HCT116 (cell line): Measurements from ENCODE around the gene VASH1. TPM values are rescaled to one million over a fixed set of nuclear protein-coding genes. Genes with fewer than 3 reads are reported as not detected.

ENCODE experiments used
- ATAC-seq: fragments of 200-7000 bp; cut with Tn5 transposase; 2 replicates; pipeline ENCODE4 v1.9.1; 2020; ENCODE audit warnings: mild to moderate bottlenecking, moderate library complexity
- BruUV-seq: library from RNA; stranded (reverse); fragments of 400-500 nt; replicated peaks from 2 replicates; lab custom pipeline; 2021; lab: Mats Ljungman, UMichigan
- CTCF ChIA-PET: fragments of 300-600 bp; sonication (Branson Sonifier 250); formaldehyde crosslinking; loops from one replicate; lab custom pipeline; 2021; ENCODE audit warnings: antibody characterized with exemption; lab: Charles Lee
- POLR2A ChIA-PET: fragments of 300-600, 350-600 bp; sonication (Branson Sonifier 250); formaldehyde crosslinking; loops from one replicate; lab custom pipeline; 2021; ENCODE audit warnings: antibody characterized with exemption; lab: Charles Lee
- RAD21 ChIA-PET, 2 experiments: fragments of 300-600 bp; sonication (Branson Sonifier 250); formaldehyde crosslinking; loops; one replicate each; lab custom pipeline; 2023; ENCODE audit warnings: low total read pairs in 2 of 2; ENCODE audit not compliant: uncharacterized antibody in 2 of 2, unreplicated experiment in 2 of 2, low non-redundant PET in 1 of 2; lab: Charles Lee
- DNase-seq: peaks from one replicate; pipeline ENCODE4 v3.0.0-alpha.2; 2010; ENCODE audit warnings: low read depth, low spot score
- H2AFZ ChIP-seq: fragments of 200-600 bp; shearing (Covaris generic), sonication (generic); 2 replicates; pipeline ENCODE4 v1.6.1; 2017; ENCODE audit warnings: low read depth, mixed run types, mixed read lengths, antibody characterized with exemption, low read length; ENCODE audit not compliant: poor library complexity, severe bottlenecking
- H3K27ac ChIP-seq: 2 replicates; pipeline ENCODE4 v1.5.1; 2012; ENCODE audit warnings: low read depth, low read length
- H3K27me3 ChIP-seq: fragments of 200-600 bp; sonication (generic); 2 replicates; pipeline ENCODE4 v1.6.1; 2016; ENCODE audit warnings: mixed run types, low read length, mixed read lengths; ENCODE audit not compliant: insufficient read depth
- H3K36me3 ChIP-seq, 2 experiments: fragments of 200-500 bp in 1 of 2; fragments of 200-600 bp in 1 of 2; sonication (Bioruptor generic) in 1 of 2; sonication (generic) in 1 of 2; 2 replicates each; pipeline versions ENCODE4 v1.5.1 to v1.6.1; 2014 to 2016; ENCODE audit warnings: low read length in 2 of 2, inconsistent platforms in 1 of 2, mixed read lengths in 1 of 2, mixed run types in 1 of 2; ENCODE audit not compliant: insufficient read depth in 2 of 2, control insufficient read depth in 1 of 2
- H3K4me1 ChIP-seq, 2 experiments: fragments of 200-600 bp in 1 of 2; sonication (generic) in 1 of 2; 2 replicates each; pipeline versions ENCODE4 v1.5.1 to v1.6.1; 2012 to 2017; ENCODE audit warnings: low read length in 2 of 2, inconsistent platforms in 1 of 2, mild to moderate bottlenecking in 1 of 2, mixed read lengths in 1 of 2, mixed run types in 1 of 2, moderate library complexity in 1 of 2; ENCODE audit not compliant: insufficient read depth in 2 of 2, control insufficient read depth in 1 of 2
- H3K4me2 ChIP-seq: fragments of 200-600 bp; sonication (generic); 2 replicates; pipeline ENCODE4 v1.6.1; 2017; ENCODE audit warnings: mixed run types, low read length, mixed read lengths
- H3K4me3 ChIP-seq, 2 experiments: fragments of 200-600 bp in 1 of 2; sonication (generic) in 1 of 2; replicated peaks in 1 of 2; 2 replicates each; pipeline ENCODE4 v1.5.1; 2011 to 2016; ENCODE audit warnings: low read length in 2 of 2, control low read depth in 1 of 2, low read depth in 1 of 2, mild to moderate bottlenecking in 1 of 2, mixed read lengths in 1 of 2, mixed run types in 1 of 2
- H3K79me2 ChIP-seq: fragments of 200-600 bp; sonication (generic); 2 replicates; pipeline ENCODE4 v1.6.1; 2017; ENCODE audit warnings: mild to moderate bottlenecking, mixed run types, low read length, moderate library complexity, mixed read lengths; ENCODE audit not compliant: insufficient read depth
- H3K9ac ChIP-seq: fragments of 200-600 bp; sonication (generic); 2 replicates; pipeline ENCODE4 v1.6.1; 2016; ENCODE audit warnings: low read length, mixed read lengths
- H3K9me2 ChIP-seq: fragments of 200-600 bp; sonication (generic), shearing (Covaris generic); 2 replicates; pipeline ENCODE4 v1.6.1; 2017; ENCODE audit warnings: mixed run types, mild to moderate bottlenecking, moderate library complexity; ENCODE audit not compliant: insufficient read depth
- H3K9me3 ChIP-seq, 2 experiments: fragments of 200-500 bp in 1 of 2; fragments of 200-600 bp in 1 of 2; sonication (Bioruptor generic) in 1 of 2; sonication (generic) in 1 of 2; 2 replicates each; pipeline ENCODE4 v1.6.1; 2014 to 2017; ENCODE audit warnings: low read length in 2 of 2, mixed read lengths in 2 of 2, inconsistent platforms in 1 of 2, low read depth in 1 of 2, mild to moderate bottlenecking in 1 of 2, mixed run types in 1 of 2, moderate library complexity in 1 of 2; ENCODE audit not compliant: control insufficient read depth in 1 of 2, insufficient read depth in 1 of 2
- H4K20me1 ChIP-seq: fragments of 200-600 bp; sonication (generic), shearing (Covaris generic); 2 replicates; pipeline ENCODE4 v1.6.1; 2017; ENCODE audit warnings: mixed run types, mild to moderate bottlenecking, moderate library complexity; ENCODE audit not compliant: insufficient read depth
- CBX3 ChIP-seq: IDR thresholded peaks from 2 replicates; pipeline ENCODE4 v1.6.1; 2012; ENCODE audit warnings: low read depth
- CEBPB ChIP-seq: IDR thresholded peaks from 2 replicates; pipeline ENCODE4 v1.6.1; 2012; ENCODE audit warnings: low read depth
- CTCF ChIP-seq, 3 experiments: fragments of 200-600 bp in 1 of 3; sonication (generic) in 1 of 3; IDR thresholded peaks in 2 of 3; conservative IDR thresholded peaks in 1 of 3; 2 replicates each; pipeline ENCODE4 v1.5.1; 2012 to 2017; ENCODE audit warnings: low read depth in 2 of 3, low read length in 2 of 3, antibody characterized with exemption in 1 of 3, borderline replicate concordance in 1 of 3, control low read depth in 1 of 3, mild to moderate bottlenecking in 1 of 3, mixed read lengths in 1 of 3, mixed run types in 1 of 3, moderate library complexity in 1 of 3; ENCODE audit not compliant: insufficient read depth in 1 of 3
- EGR1 ChIP-seq: IDR thresholded peaks from 2 replicates; pipeline ENCODE4 v1.6.1; 2012; ENCODE audit warnings: low read depth
- ELF1 ChIP-seq: IDR thresholded peaks from 2 replicates; pipeline ENCODE4 v1.6.1; 2012; ENCODE audit warnings: low read depth, borderline replicate concordance
- EZH2 ChIP-seq: fragments of 200-600 bp; sonication (generic); IDR thresholded peaks from 2 replicates; pipeline ENCODE4 v1.6.1; 2017; ENCODE audit warnings: antibody characterized with exemption, mixed run types
- EZH2phosphoT487 ChIP-seq: fragments of 200-600 bp; IDR thresholded peaks from 2 replicates; pipeline ENCODE4 v1.6.1; 2018; ENCODE audit warnings: antibody characterized with exemption, borderline replicate concordance
- FOSL1 ChIP-seq: IDR thresholded peaks from 2 replicates; pipeline ENCODE4 v1.6.1; 2012; ENCODE audit warnings: low read depth
- POLR2A ChIP-seq: IDR thresholded peaks from 2 replicates; pipeline ENCODE4 v1.7.0; 2011; ENCODE audit warnings: borderline replicate concordance; ENCODE audit not compliant: insufficient read depth, insufficient read length; ENCODE audit errors: extremely low read depth
- POLR2AphosphoS5 ChIP-seq: IDR thresholded peaks from 2 replicates; pipeline ENCODE4 v1.6.1; 2011; ENCODE audit warnings: mild to moderate bottlenecking, low read depth, low read length, moderate library complexity
- RAD21 ChIP-seq: IDR thresholded peaks from 2 replicates; pipeline ENCODE4 v1.6.1; 2012; ENCODE audit warnings: low read depth, mild to moderate bottlenecking
- SIN3A ChIP-seq: IDR thresholded peaks from 2 replicates; pipeline ENCODE4 v1.6.1; 2012; ENCODE audit warnings: low read depth
- SRF ChIP-seq: IDR thresholded peaks from 2 replicates; pipeline ENCODE4 v1.6.1; 2012; ENCODE audit warnings: low read depth
- TCF7L2 ChIP-seq: IDR thresholded peaks from 2 replicates; pipeline ENCODE4 v1.7.0; 2011; ENCODE audit warnings: borderline replicate concordance, inconsistent platforms; ENCODE audit not compliant: insufficient read depth, insufficient read length; ENCODE audit errors: extremely low read depth
- YY1 ChIP-seq: IDR thresholded peaks from 2 replicates; pipeline ENCODE4 v1.6.1; 2011; ENCODE audit warnings: low read length, low read depth, moderate library complexity, mild to moderate bottlenecking; ENCODE audit not compliant: insufficient replicate concordance; ENCODE audit errors: extremely low read depth
- ZFX ChIP-seq: fragments of 450-650 bp; IDR thresholded peaks from 2 replicates; pipeline ENCODE4 v1.6.1; 2017
- ZNF274 ChIP-seq: fragments of 200-500 bp; sonication (Bioruptor generic); IDR thresholded peaks from 2 replicates; pipeline ENCODE4 v1.6.1; 2014; ENCODE audit warnings: mild to moderate bottlenecking, low read depth, low read length, inconsistent platforms
- intact Hi-C: fragments of 100-400 bp; cut with micrococcal nuclease; formaldehyde crosslinking; loops from 2 replicates; pipeline ENCODE4 v1.10.0; 2022
- total RNA-seq: library from RNA; stranded (reverse); gene quantifications from one replicate; pipeline ENCODE4 v1.2.1, GENCODE V29; 2021; ENCODE audit not compliant: unreplicated experiment
- TF ChIP-seq, protein P1 (sequence below): IDR thresholded peaks from 2 replicates; pipeline ENCODE4 v1.6.1; 2012
- TF ChIP-seq, protein P2 (sequence below): IDR thresholded peaks from 2 replicates; pipeline ENCODE4 v1.6.1; 2011; ENCODE audit warnings: mild to moderate bottlenecking, low read length, moderate library complexity; ENCODE audit not compliant: insufficient replicate concordance; ENCODE audit errors: extremely low read depth
- TF ChIP-seq, protein P3 (sequence below): IDR thresholded peaks from 2 replicates; pipeline ENCODE4 v1.6.1; 2012; ENCODE audit warnings: low read depth

VASH1 gene
- total RNA-seq, 1 experiment from 2014 or later, result 13.3 TPM

DNA sequence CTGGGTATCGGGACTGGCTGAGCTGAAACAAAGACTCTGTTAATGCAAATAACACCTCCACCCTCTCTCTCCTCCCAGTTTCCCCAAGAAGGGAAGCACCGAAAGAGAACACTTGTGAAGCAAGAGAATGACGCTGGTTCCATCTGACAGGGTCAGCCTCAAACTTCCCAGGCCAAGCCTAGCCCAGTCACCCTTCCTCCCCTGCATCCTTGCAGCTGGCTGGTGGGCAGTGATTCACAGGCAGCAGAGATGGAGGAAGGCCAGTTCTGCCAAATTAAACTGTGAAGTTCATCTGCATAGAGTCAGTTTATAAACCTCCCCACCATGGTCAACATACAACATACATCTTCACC lies 67.7 kb downstream of the VASH1 start:
- TF ChIP-seq EGR1, result no peak
- no peak for TF ChIP-seq ZFX
- TF ChIP-seq, protein P1, sequence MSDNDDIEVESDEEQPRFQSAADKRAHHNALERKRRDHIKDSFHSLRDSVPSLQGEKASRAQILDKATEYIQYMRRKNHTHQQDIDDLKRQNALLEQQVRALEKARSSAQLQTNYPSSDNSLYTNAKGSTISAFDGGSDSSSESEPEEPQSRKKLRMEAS, result no peak
- no peak for TF ChIP-seq ELF1
- no peak for TF ChIP-seq TCF7L2
- TF ChIP-seq CBX3, result no peak
- no peak for TF ChIP-seq RAD21
- TF ChIP-seq SIN3A, result no peak
- TF ChIP-seq CEBPB, result no peak
- no peak for TF ChIP-seq FOSL1
- TF ChIP-seq, protein P2, sequence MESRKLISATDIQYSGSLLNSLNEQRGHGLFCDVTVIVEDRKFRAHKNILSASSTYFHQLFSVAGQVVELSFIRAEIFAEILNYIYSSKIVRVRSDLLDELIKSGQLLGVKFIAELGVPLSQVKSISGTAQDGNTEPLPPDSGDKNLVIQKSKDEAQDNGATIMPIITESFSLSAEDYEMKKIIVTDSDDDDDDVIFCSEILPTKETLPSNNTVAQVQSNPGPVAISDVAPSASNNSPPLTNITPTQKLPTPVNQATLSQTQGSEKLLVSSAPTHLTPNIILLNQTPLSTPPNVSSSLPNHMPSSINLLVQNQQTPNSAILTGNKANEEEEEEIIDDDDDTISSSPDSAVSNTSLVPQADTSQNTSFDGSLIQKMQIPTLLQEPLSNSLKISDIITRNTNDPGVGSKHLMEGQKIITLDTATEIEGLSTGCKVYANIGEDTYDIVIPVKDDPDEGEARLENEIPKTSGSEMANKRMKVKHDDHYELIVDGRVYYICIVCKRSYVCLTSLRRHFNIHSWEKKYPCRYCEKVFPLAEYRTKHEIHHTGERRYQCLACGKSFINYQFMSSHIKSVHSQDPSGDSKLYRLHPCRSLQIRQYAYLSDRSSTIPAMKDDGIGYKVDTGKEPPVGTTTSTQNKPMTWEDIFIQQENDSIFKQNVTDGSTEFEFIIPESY, result no peak
- no peak for TF ChIP-seq EZH2phosphoT487
- TF ChIP-seq POLR2A, result no peak
- TF ChIP-seq, protein P3, sequence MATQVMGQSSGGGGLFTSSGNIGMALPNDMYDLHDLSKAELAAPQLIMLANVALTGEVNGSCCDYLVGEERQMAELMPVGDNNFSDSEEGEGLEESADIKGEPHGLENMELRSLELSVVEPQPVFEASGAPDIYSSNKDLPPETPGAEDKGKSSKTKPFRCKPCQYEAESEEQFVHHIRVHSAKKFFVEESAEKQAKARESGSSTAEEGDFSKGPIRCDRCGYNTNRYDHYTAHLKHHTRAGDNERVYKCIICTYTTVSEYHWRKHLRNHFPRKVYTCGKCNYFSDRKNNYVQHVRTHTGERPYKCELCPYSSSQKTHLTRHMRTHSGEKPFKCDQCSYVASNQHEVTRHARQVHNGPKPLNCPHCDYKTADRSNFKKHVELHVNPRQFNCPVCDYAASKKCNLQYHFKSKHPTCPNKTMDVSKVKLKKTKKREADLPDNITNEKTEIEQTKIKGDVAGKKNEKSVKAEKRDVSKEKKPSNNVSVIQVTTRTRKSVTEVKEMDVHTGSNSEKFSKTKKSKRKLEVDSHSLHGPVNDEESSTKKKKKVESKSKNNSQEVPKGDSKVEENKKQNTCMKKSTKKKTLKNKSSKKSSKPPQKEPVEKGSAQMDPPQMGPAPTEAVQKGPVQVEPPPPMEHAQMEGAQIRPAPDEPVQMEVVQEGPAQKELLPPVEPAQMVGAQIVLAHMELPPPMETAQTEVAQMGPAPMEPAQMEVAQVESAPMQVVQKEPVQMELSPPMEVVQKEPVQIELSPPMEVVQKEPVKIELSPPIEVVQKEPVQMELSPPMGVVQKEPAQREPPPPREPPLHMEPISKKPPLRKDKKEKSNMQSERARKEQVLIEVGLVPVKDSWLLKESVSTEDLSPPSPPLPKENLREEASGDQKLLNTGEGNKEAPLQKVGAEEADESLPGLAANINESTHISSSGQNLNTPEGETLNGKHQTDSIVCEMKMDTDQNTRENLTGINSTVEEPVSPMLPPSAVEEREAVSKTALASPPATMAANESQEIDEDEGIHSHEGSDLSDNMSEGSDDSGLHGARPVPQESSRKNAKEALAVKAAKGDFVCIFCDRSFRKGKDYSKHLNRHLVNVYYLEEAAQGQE, result no peak
- no peak for TF ChIP-seq ZNF274
- TF ChIP-seq POLR2AphosphoS5, result no peak
- no peak for TF ChIP-seq YY1
- no peak for TF ChIP-seq CTCF (IDR thresholded peaks at IDR 0.05 in 2 of 3, conservative IDR thresholded peaks at IDR 0.05 in 1 of 3; ENCODE audit: borderline replicate concordance in 1 of 3, insufficient read depth in 1 of 3, low read depth in 2 of 3, low read length in 2 of 3)
- no peak for TF ChIP-seq SRF
- TF ChIP-seq EZH2, result no peak
- H3K4me1 ChIP-seq, result peaks cover 0 to 5% of the 10 kb centered on the region in 2 experiments; a peak in 1 of 4 replicates
- H3K9me2 ChIP-seq, result no peaks in the 10 kb centered on the region
- no peak overlapping the region for H2AFZ ChIP-seq
- no peak overlapping the region for H3K27ac ChIP-seq
- no peaks in the 10 kb centered on the region for H3K36me3 ChIP-seq
- H3K9me3 ChIP-seq, result no peaks in the 10 kb centered on the region
- no TSS peak for BruUV-seq
- no peaks in the 10 kb centered on the region for H3K27me3 ChIP-seq
- intact Hi-C loops, result no loop called here
- no peak overlapping the region for H3K4me2 ChIP-seq
- H3K4me3 ChIP-seq, result no peak overlapping the region
- no peaks in the 10 kb centered on the region for H3K79me2 ChIP-seq
- POLR2A ChIA-PET, result no interaction called here
- no peak overlapping the region for H3K9ac ChIP-seq
- RAD21 ChIA-PET, result no interaction called here
- CTCF ChIA-PET, result no interaction called here
- ATAC-seq, result no peak
- H4K20me1 ChIP-seq, result no peaks in the 10 kb centered on the region
- no peak for DNase-seq
